Hair follicle dermal papilla cell (primary cell): Measurements from ENCODE around the gene UFC1. TPM values are rescaled to one million over a fixed set of nuclear protein-coding genes. Genes with fewer than 3 reads are reported as not detected.

ENCODE experiments used
- small RNA-seq: library from RNA; depleted of rRNA; stranded (forward); fragments of <200 nt; gene quantifications from one replicate; pipeline ENCODE3, GENCODE V24; 2012
- total RNA-seq: library from RNA; depleted of rRNA; stranded (reverse); fragments of >200 nt; gene quantifications from 2 replicates; pipeline ENCODE4 v1.2.3, GENCODE V29; 2012

The UFC1 gene
- total RNA-seq: 56.3 and 58.4 TPM in 2 replicates

GRCh38 chr1:161153682-161154337 is at the start of gene UFC1:
TSS of gene UFC1 (plus strand) at chr1:161153978. CDS start at chr1:161153998, 20 bp downstream.

GRCh38 chr1:161117759-161118581 is 35.8 kb upstream of the UFC1 start, which contains the start of the genes NIT1 and PFDN2:
TSS of gene NIT1 (plus strand) at chr1:161118105. CDS start at chr1:161118177, 72 bp downstream.
TSS of gene PFDN2 (minus strand) at chr1:161118037. CDS start at chr1:161118026, 11 bp downstream.

GRCh38 chr1:161132410-161133219 is 21.2 kb upstream of the UFC1 start, which contains the start of gene DEDD:
TSS of gene DEDD (minus strand) at chr1:161132667. CDS start at chr1:161124462, 8,205 bp downstream.

GRCh38 chr1:161159087-161159912 is 5.5 kb downstream of the UFC1 start, which contains the start of gene USP21:
TSS of gene USP21 (plus strand) at chr1:161159500. CDS start at chr1:161160641, 1,141 bp downstream.

GRCh38 chr1:161165742-161166668 is 12.2 kb downstream of the UFC1 start, which contains the start of gene PPOX:
TSS of gene PPOX (plus strand) at chr1:161166426. CDS start at chr1:161166848, 422 bp downstream.

GRCh38 chr1:161177112-161177935 is 23.5 kb downstream of the UFC1 start, which contains the start of gene B4GALT3:
TSS of gene B4GALT3 (minus strand) at chr1:161177507. CDS start at chr1:161176060, 1,447 bp downstream.

GRCh38 chr1:161198897-161199431 is 45.2 kb downstream of the UFC1 start, which contains the start of gene ADAMTS4:
TSS of gene ADAMTS4 (minus strand) at chr1:161199054. CDS start at chr1:161198627, 427 bp downstream.

GRCh38 chr1:161201836-161202712 is 48.3 kb downstream of the UFC1 start, which contains the start of gene NDUFS2:
TSS of gene NDUFS2 (plus strand) at chr1:161202367. CDS start at chr1:161202386, 19 bp downstream.

Small RNA genes lying within 50 kb of the gene (small RNA-seq; reads per million reads assigned to genes)
- not detected for gene RF01225

Other genes starting within 250 kb of the UFC1 start
- not detected in 2 replicates for gene ITLN2, start 199.2 kb upstream of the UFC1 start, total RNA-seq
- 2.1 and 3.6 TPM in 2 replicates for gene F11R, start 132.8 kb upstream of the UFC1 start, total RNA-seq
- gene TSTD1, start 115.0 kb upstream of the UFC1 start, total RNA-seq: 1.5 TPM in 1 of 2 replicates, not detected in the other
- 60.5 and 62.1 TPM in 2 replicates for gene USF1, start 108.0 kb upstream of the UFC1 start, total RNA-seq
- not detected in 2 replicates for gene ARHGAP30, start 84.1 kb upstream of the UFC1 start, total RNA-seq
- 0.12 and 0.49 TPM in 2 replicates for gene NECTIN4, start 64.4 kb upstream of the UFC1 start, total RNA-seq
- 0.65 and 2.2 TPM in 2 replicates for gene KLHDC9, start 55.6 kb upstream of the UFC1 start, total RNA-seq
- 10.7 and 14.1 TPM in 2 replicates for gene PFDN2, start 35.9 kb upstream of the UFC1 start, total RNA-seq
- 29.9 and 32.1 TPM in 2 replicates for gene NIT1, start 35.9 kb upstream of the UFC1 start, total RNA-seq
- 42.4 and 47.7 TPM in 2 replicates for gene DEDD, start 21.3 kb upstream of the UFC1 start, total RNA-seq
- gene USP21, start 5.5 kb downstream of the UFC1 start, total RNA-seq: 7.9 and 10.1 TPM in 2 replicates
- gene PPOX, start 12.4 kb downstream of the UFC1 start, total RNA-seq: 7.6 and 8.6 TPM in 2 replicates
- 18.2 and 22.4 TPM in 2 replicates for gene B4GALT3, start 23.5 kb downstream of the UFC1 start, total RNA-seq
- 15.5 and 21.4 TPM in 2 replicates for gene ADAMTS4, start 45.1 kb downstream of the UFC1 start, total RNA-seq
- gene NDUFS2, start 48.4 kb downstream of the UFC1 start, total RNA-seq: 80.5 and 94.1 TPM in 2 replicates
- 0.97 TPM in 1 of 2 replicates, not detected in the other for gene FCER1G, start 61.3 kb downstream of the UFC1 start, total RNA-seq
- gene APOA2, start 69.7 kb downstream of the UFC1 start, total RNA-seq: not detected in 2 replicates
- gene TOMM40L, start 72.1 kb downstream of the UFC1 start, total RNA-seq: 13.3 and 13.5 TPM in 2 replicates
- gene NR1I3, start 84.2 kb downstream of the UFC1 start, total RNA-seq: not detected in 2 replicates
- gene PCP4L1, start 104.8 kb downstream of the UFC1 start, total RNA-seq: not detected in 2 replicates
- gene MPZ, start 156.0 kb downstream of the UFC1 start, total RNA-seq: 0.32 and 0.49 TPM in 2 replicates
- gene SDHC, start 160.4 kb downstream of the UFC1 start, total RNA-seq: 24.7 and 63.3 TPM in 2 replicates
- not detected in 2 replicates for gene CFAP126, start 213.9 kb downstream of the UFC1 start, total RNA-seq